ENCODE measurements around the gene AFM.
A peak's percentile ranks its signal among the peaks of the same experiment; 100 is the strongest.

AFM gene

GRCh38 chr4:73533515-73534422, 52.2 kb downstream of the AFM start:
- no peaks in the 10 kb centered on the region for H3K36me3 ChIP-seq (ENCODE audit: control insufficient read depth in 2 of 2, insufficient read depth in 1 of 2, low read length in 2 of 2)
- no peak overlapping the region for H3K4me3 ChIP-seq (ENCODE audit: low read depth, low read length)
- H3K27ac ChIP-seq (ENCODE audit: extremely low read depth, low read depth, low read length): no peak overlapping the region
- CTCF ChIA-PET: interaction anchor here (0.6 to 0.7 kb wide), 2 partner anchors 44 to 184 kb away, joined by 4 read pairs; no protein-coding TSS in a partner anchor
- POLR2A ChIA-PET: no interaction called here
- no peaks in the 10 kb centered on the region for H3K9me3 ChIP-seq (ENCODE audit: control insufficient read depth, insufficient read depth, low read depth, low read length)
- TF ChIP-seq, protein P1, sequence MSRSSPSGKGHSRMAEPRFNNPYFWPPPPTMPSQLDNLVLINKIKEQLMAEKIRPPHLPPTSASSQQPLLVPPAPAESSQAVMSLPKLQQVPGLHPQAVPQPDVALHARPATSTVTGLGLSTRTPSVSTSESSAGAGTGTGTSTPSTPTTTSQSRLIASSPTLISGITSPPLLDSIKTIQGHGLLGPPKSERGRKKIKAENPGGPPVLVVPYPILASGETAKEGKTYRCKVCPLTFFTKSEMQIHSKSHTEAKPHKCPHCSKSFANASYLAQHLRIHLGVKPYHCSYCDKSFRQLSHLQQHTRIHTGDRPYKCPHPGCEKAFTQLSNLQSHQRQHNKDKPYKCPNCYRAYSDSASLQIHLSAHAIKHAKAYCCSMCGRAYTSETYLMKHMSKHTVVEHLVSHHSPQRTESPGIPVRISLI (tag by site-specific recombination; IDR thresholded peaks at IDR 0.05): no peak
- TF ChIP-seq, protein P2, sequence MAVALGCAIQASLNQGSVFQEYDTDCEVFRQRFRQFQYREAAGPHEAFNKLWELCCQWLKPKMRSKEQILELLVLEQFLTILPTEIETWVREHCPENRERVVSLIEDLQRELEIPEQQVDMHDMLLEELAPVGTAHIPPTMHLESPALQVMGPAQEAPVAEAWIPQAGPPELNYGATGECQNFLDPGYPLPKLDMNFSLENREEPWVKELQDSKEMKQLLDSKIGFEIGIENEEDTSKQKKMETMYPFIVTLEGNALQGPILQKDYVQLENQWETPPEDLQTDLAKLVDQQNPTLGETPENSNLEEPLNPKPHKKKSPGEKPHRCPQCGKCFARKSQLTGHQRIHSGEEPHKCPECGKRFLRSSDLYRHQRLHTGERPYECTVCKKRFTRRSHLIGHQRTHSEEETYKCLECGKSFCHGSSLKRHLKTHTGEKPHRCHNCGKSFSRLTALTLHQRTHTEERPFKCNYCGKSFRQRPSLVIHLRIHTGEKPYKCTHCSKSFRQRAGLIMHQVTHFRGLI (tag by site-specific recombination; IDR thresholded peaks at IDR 0.05): no peak
- no peaks in the 10 kb centered on the region for H3K4me1 ChIP-seq (ENCODE audit: control insufficient read depth, insufficient read depth, low read length)

GRCh38 chr4:73538162-73538561, 56.6 kb downstream of the AFM start:
- H3K4me3 ChIP-seq (ENCODE audit: low read depth, low read length): no peak overlapping the region
- H3K36me3 ChIP-seq (ENCODE audit: control insufficient read depth in 2 of 2, insufficient read depth in 1 of 2, low read length in 2 of 2): no peaks in the 10 kb centered on the region
- H3K4me1 ChIP-seq (ENCODE audit: control insufficient read depth, insufficient read depth, low read length): no peaks in the 10 kb centered on the region
- no peaks in the 10 kb centered on the region for H3K9me3 ChIP-seq (ENCODE audit: control insufficient read depth, insufficient read depth, low read depth, low read length)
- POLR2A ChIA-PET: no interaction called here
- CTCF ChIA-PET: interaction anchor here (0.8 kb wide), 1 partner anchor 174 kb away, joined by 3 read pairs; no protein-coding TSS in a partner anchor
- no peak overlapping the region for H3K27ac ChIP-seq (ENCODE audit: extremely low read depth, low read depth, low read length)
- TF ChIP-seq ZNF211 (tag by site-specific recombination; IDR thresholded peaks at IDR 0.05; ENCODE audit: low read depth): no peak
- no peak for TF ChIP-seq SALL2 (tag by site-specific recombination; IDR thresholded peaks at IDR 0.05; ENCODE audit: borderline replicate concordance)
- no peak for TF ChIP-seq ZNF341 (tag by site-specific recombination; IDR thresholded peaks at IDR 0.05; ENCODE audit: low read depth)
- no peak for TF ChIP-seq ZFP37 (tag by site-specific recombination; IDR thresholded peaks at IDR 0.05)
- TF ChIP-seq ZNF664 (tag by site-specific recombination; IDR thresholded peaks at IDR 0.05): no peak
- TF ChIP-seq ZNF624 (tag by site-specific recombination; IDR thresholded peaks at IDR 0.05): no peak
- TF ChIP-seq KLF16 (tag by site-specific recombination; IDR thresholded peaks at IDR 0.05): no peak
- TF ChIP-seq KLF9 (tag by site-specific recombination; IDR thresholded peaks at IDR 0.05; ENCODE audit: low read depth): no peak

DNA sequence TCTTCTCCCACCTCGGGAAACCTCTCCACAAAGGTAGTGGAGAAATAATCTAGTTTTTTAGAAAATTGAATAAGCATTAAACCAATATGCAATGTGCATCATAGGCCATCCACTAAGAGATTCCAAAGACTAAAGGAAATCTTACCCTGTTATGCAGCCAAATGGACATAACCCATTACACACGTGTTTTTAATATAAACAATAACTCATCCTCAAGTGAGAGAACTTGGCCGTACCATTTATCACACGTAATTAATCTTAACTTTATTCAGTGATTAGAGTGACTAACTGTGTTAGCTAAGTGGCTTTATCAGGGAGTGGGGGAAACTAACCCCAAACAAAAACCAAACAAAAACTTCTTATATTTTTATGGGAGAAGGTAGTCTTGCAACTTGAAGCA, 57.8 kb downstream of the AFM start:
- Histone ChIP-seq H3K4me1 (ENCODE audit: control insufficient read depth, insufficient read depth, low read length) (no peaks in the 10 kb centered on the region), H3K9me3 (ENCODE audit: control insufficient read depth, insufficient read depth, low read depth, low read length) (no peaks in the 10 kb centered on the region), H3K27ac (ENCODE audit: extremely low read depth, low read depth, low read length) (no peak overlapping the region), H3K4me3 (ENCODE audit: low read depth, low read length) (no peak overlapping the region), H3K36me3 (ENCODE audit: control insufficient read depth in 2 of 2, insufficient read depth in 1 of 2, low read length in 2 of 2) (no peaks in the 10 kb centered on the region)
- CTCF ChIA-PET: no interaction called here
- POLR2A ChIA-PET: no interaction called here
- TF ChIP-seq HOXA7 (CRISPR knock-in tag; IDR thresholded peaks at IDR 0.05; ENCODE audit: borderline replicate concordance) (no peak), ZFP41 (tag by site-specific recombination; IDR thresholded peaks at IDR 0.05; ENCODE audit: borderline replicate concordance) (no peak), ZFP37 (tag by site-specific recombination; IDR thresholded peaks at IDR 0.05) (no peak), ZNF530 (tag by site-specific recombination; IDR thresholded peaks at IDR 0.05; ENCODE audit: low read depth) (no peak), OSR2 (tag by site-specific recombination; IDR thresholded peaks at IDR 0.05) (no peak), FEZF1 (tag by site-specific recombination; IDR thresholded peaks at IDR 0.05) (0 out of 2 replicates have a peak, but pooled peaks have one; percentile 18), INSM2 (tag by site-specific recombination; IDR thresholded peaks at IDR 0.05) (no peak), ZNF560 (tag by site-specific recombination; IDR thresholded peaks at IDR 0.05; ENCODE audit: borderline replicate concordance) (no peak), ZNF311 (tag by site-specific recombination; IDR thresholded peaks at IDR 0.05; ENCODE audit: borderline replicate concordance) (no peak), OVOL3 (tag by site-specific recombination; IDR thresholded peaks at IDR 0.05) (no peak), ZNF398 (tag by site-specific recombination; IDR thresholded peaks at IDR 0.05) (peak; percentile 21; the same call in 1 of the 2 replicates), WT1 (tag by site-specific recombination; IDR thresholded peaks at IDR 0.05) (no peak), ZNF433 (tag by site-specific recombination; IDR thresholded peaks at IDR 0.05; ENCODE audit: low read depth) (no peak)
- TF ChIP-seq, protein P3, sequence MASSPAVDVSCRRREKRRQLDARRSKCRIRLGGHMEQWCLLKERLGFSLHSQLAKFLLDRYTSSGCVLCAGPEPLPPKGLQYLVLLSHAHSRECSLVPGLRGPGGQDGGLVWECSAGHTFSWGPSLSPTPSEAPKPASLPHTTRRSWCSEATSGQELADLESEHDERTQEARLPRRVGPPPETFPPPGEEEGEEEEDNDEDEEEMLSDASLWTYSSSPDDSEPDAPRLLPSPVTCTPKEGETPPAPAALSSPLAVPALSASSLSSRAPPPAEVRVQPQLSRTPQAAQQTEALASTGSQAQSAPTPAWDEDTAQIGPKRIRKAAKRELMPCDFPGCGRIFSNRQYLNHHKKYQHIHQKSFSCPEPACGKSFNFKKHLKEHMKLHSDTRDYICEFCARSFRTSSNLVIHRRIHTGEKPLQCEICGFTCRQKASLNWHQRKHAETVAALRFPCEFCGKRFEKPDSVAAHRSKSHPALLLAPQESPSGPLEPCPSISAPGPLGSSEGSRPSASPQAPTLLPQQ (tag by site-specific recombination; IDR thresholded peaks at IDR 0.05): no peak

Data from HEK293 (cell line).